H9 (cell line): ENCODE measurements around the gene VWA5B1. TPM values are rescaled to one million over a fixed set of nuclear protein-coding genes. Genes with fewer than 3 reads are reported as not detected.

Experiments
- DNase-seq: peaks from one replicate; pipeline ENCODE4 v3.0.0-alpha.2; 2017
- H2AFZ ChIP-seq: one replicate; pipeline ENCODE4 v1.6.1; 2013; ENCODE audit warnings: mild to moderate bottlenecking, low read length, control low read depth, moderate library complexity
- H2AK5ac ChIP-seq: 2 replicates; pipeline ENCODE4 v1.6.1; 2013; ENCODE audit warnings: low read length, control low read depth, mixed read lengths; ENCODE audit not compliant: insufficient read length
- H2BK120ac ChIP-seq: one replicate; pipeline ENCODE4 v1.6.1; 2013; ENCODE audit warnings: low read depth, mild to moderate bottlenecking, low read length, control low read depth, inconsistent platforms; ENCODE audit not compliant: poor library complexity, severe bottlenecking
- H2BK12ac ChIP-seq: 2 replicates; pipeline ENCODE4 v1.6.1; 2013; ENCODE audit warnings: low read length, control low read depth, mixed read lengths, low read depth; ENCODE audit not compliant: insufficient read length
- H2BK15ac ChIP-seq: 2 replicates; pipeline ENCODE4 v1.6.1; 2013; ENCODE audit warnings: low read depth, low read length, control low read depth
- H2BK20ac ChIP-seq: one replicate; pipeline ENCODE4 v1.6.1; 2013; ENCODE audit warnings: low read depth, mild to moderate bottlenecking, low read length, control low read depth, inconsistent platforms; ENCODE audit not compliant: poor library complexity, severe bottlenecking
- H2BK5ac ChIP-seq: 2 replicates; pipeline ENCODE4 v1.6.1; 2013; ENCODE audit warnings: low read length, control low read depth, mixed read lengths; ENCODE audit not compliant: insufficient read length
- H3K14ac ChIP-seq: 2 replicates; pipeline ENCODE4 v1.6.1; 2013; ENCODE audit warnings: low read length, control low read depth; ENCODE audit not compliant: insufficient read depth
- H3K18ac ChIP-seq: 2 replicates; pipeline ENCODE4 v1.6.1; 2013; ENCODE audit warnings: low read depth, mild to moderate bottlenecking, mixed read lengths, low read length, control low read depth; ENCODE audit not compliant: insufficient read length
- H3K23ac ChIP-seq: 2 replicates; pipeline ENCODE4 v1.6.1; 2013; ENCODE audit warnings: low read length, control low read depth, mixed read lengths, low read depth; ENCODE audit not compliant: insufficient read length
- H3K23me2 ChIP-seq: 2 replicates; pipeline ENCODE4 v1.6.1; 2013; ENCODE audit warnings: low read depth, mild to moderate bottlenecking, mixed read lengths, low read length, control low read depth; ENCODE audit not compliant: insufficient read length, poor library complexity, severe bottlenecking
- H3K27ac ChIP-seq: 2 replicates; pipeline ENCODE4 v1.5.1; 2013; ENCODE audit warnings: low read length, control low read depth, mixed read lengths, low read depth; ENCODE audit not compliant: insufficient read length
- H3K27me3 ChIP-seq: 2 replicates; pipeline ENCODE4 v1.6.1; 2013; ENCODE audit warnings: low read length, control low read depth, inconsistent platforms; ENCODE audit not compliant: insufficient read depth
- H3K4ac ChIP-seq: 2 replicates; pipeline ENCODE4 v1.6.1; 2013; ENCODE audit warnings: low read depth, mild to moderate bottlenecking, control low read depth, inconsistent platforms, low read length, moderate library complexity
- H3K4me1 ChIP-seq: 2 replicates; pipeline ENCODE4 v1.6.1; 2013; ENCODE audit warnings: low read length, control low read depth, inconsistent platforms; ENCODE audit not compliant: insufficient read depth
- H3K4me2 ChIP-seq: 2 replicates; pipeline ENCODE4 v1.6.1; 2013; ENCODE audit warnings: low read length, control low read depth, mixed read lengths; ENCODE audit not compliant: insufficient read length, insufficient read depth
- H3K56ac ChIP-seq: 2 replicates; pipeline ENCODE4 v1.6.1; 2013; ENCODE audit warnings: low read depth, mild to moderate bottlenecking, mixed read lengths, low read length, control low read depth; ENCODE audit not compliant: insufficient read length
- H3K79me1 ChIP-seq: 2 replicates; pipeline ENCODE4 v1.6.1; 2013; ENCODE audit warnings: low read depth, mild to moderate bottlenecking, moderate library complexity, low read length, control low read depth, inconsistent platforms; ENCODE audit not compliant: insufficient read depth, poor library complexity, severe bottlenecking
- H3K79me2 ChIP-seq: 2 replicates; pipeline ENCODE4 v1.6.1; 2013; ENCODE audit warnings: low read length, control low read depth, inconsistent platforms; ENCODE audit not compliant: insufficient read depth
- H3K9ac ChIP-seq: 2 replicates; pipeline ENCODE4 v1.6.1; 2013; ENCODE audit warnings: low read length, control low read depth, mixed read lengths; ENCODE audit not compliant: insufficient read length; ENCODE audit errors: extremely low read depth
- H3K9me3 ChIP-seq: one replicate; pipeline ENCODE4 v1.6.1; 2013; ENCODE audit warnings: low read depth, low read length, inconsistent platforms; ENCODE audit not compliant: control insufficient read depth
- H3T11ph ChIP-seq: one replicate; pipeline ENCODE4 v1.6.1; 2013; ENCODE audit warnings: mild to moderate bottlenecking, low read length, control low read depth, inconsistent platforms
- H4K20me1 ChIP-seq: one replicate; pipeline ENCODE4 v1.6.1; 2013; ENCODE audit not compliant: control insufficient read depth, insufficient read length, insufficient read depth
- H4K5ac ChIP-seq: 2 replicates; pipeline ENCODE4 v1.6.1; 2013; ENCODE audit warnings: low read depth, mild to moderate bottlenecking, mixed read lengths, low read length, control low read depth; ENCODE audit not compliant: insufficient read length
- H4K8ac ChIP-seq: replicated peaks from 2 replicates; pipeline ENCODE4 v1.6.1; 2013; ENCODE audit warnings: low read length, control low read depth, mixed read lengths, low read depth; ENCODE audit not compliant: insufficient read length
- H4K91ac ChIP-seq: 2 replicates; pipeline ENCODE4 v1.6.1; 2013; ENCODE audit warnings: low read depth, mild to moderate bottlenecking, moderate library complexity, mixed read lengths, low read length, control low read depth; ENCODE audit not compliant: insufficient read length
- H3K27ac Mint-ChIP-seq, 3 experiments: 2 replicates in 2 of 3; 3 replicates in 1 of 3; pipeline ENCODE4 v1.8.0; 2020 to 2021; ENCODE audit warnings: mixed read lengths in 3 of 3, mild to moderate bottlenecking in 1 of 3, moderate library complexity in 1 of 3
- H3K27me3 Mint-ChIP-seq: 2 replicates; pipeline ENCODE4 v1.8.0; 2021; ENCODE audit warnings: low read depth, mild to moderate bottlenecking, moderate library complexity, mixed read lengths
- H3K36me3 Mint-ChIP-seq, 3 experiments: 2 replicates in 2 of 3; 3 replicates in 1 of 3; pipeline ENCODE4 v1.8.0; 2020 to 2021; ENCODE audit warnings: low read depth in 3 of 3, mixed read lengths in 3 of 3; ENCODE audit not compliant: insufficient read depth in 1 of 3
- H3K4me1 Mint-ChIP-seq, 2 experiments: 2 replicates each; pipeline ENCODE4 v1.8.0; 2020; ENCODE audit warnings: mixed read lengths in 2 of 2
- H3K4me3 Mint-ChIP-seq, 2 experiments: 2 replicates in 1 of 2; 3 replicates in 1 of 2; pipeline ENCODE4 v1.8.0; 2020 to 2021; ENCODE audit warnings: mild to moderate bottlenecking in 2 of 2, mixed read lengths in 2 of 2, moderate library complexity in 1 of 2
- H3K9me3 Mint-ChIP-seq, 2 experiments: 2 replicates in 1 of 2; 3 replicates in 1 of 2; pipeline ENCODE4 v1.8.0; 2020; ENCODE audit warnings: mild to moderate bottlenecking in 2 of 2, mixed read lengths in 2 of 2, moderate library complexity in 1 of 2
- CTCF ChIP-seq: fragments of 200-600 bp; sonication (generic); conservative IDR thresholded peaks from 3 replicates; pipeline ENCODE4 v1.8.0; 2021; ENCODE audit warnings: antibody characterized with exemption, mild to moderate bottlenecking
- WGBS: extraction: QIAGEN DNeasy Blood & Tissue Kit; methylation state at CpG from one replicate; pipeline ENCODE4 v1.1.7; 2013; ENCODE audit warnings: missing lambda C conversion rate, low lambda C conversion rate, mixed read lengths; ENCODE audit not compliant: insufficient read length; ENCODE audit errors: extremely low coverage; 5-methylcytosine and 5-hydroxymethylcytosine counted together
- total RNA-seq: library from RNA; stranded (reverse); gene quantifications from 2 replicates; pipeline ENCODE4 v1.2.1, GENCODE V29; 2021

Gene VWA5B1
- total RNA-seq, 1 experiment from 2014 or later = not detected

DNA sequence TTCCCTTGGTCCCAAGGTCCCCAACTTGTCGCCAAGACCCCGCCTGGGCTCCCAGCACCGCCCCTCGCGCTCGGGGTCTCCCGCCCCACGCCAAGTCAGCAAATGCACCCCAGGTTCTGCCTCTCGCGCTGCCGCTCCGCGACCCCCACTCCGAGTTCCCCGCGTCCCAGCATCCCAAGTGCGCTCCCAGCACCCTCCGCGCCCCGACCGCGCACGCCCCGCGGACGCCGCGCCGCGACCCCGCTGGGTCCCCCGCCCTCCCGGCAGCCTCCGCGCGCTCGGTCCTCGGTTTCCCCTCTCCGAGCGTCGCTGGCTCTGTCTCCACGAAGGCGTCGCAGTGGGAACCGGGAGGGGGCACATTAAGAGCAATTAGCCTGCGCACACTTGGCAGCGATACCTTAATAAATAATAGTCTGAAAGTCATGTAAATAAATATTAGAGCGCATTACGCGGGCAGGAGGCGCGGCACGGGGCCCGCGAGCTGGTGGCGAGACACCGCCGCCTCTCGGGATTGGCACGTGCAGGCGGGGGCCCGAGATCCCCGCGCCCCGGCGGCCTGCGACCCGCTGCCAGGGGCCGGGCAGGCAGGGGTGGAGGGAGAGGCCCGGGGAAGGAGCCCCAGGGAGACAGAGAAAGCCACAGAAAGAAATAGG lies 75.9 kb downstream of the VWA5B1 start:
- Histone ChIP-seq H3K18ac (no peak overlapping the region), H2BK120ac (no peak overlapping the region), H3K4ac (no peak overlapping the region), H2BK15ac (no peak overlapping the region; the same call in 1 of the 2 replicates), H3K4me2 (peak overlapping the region; percentile 45), H3K23ac (no peak overlapping the region), H3K56ac (no peak overlapping the region), H3K27me3 (peaks cover 17% of the 10 kb centered on the region; the same call in 1 of the 2 replicates), H2BK20ac (no peak overlapping the region), H3K79me1 (no peaks in the 10 kb centered on the region), H2AK5ac (no peak overlapping the region), H3K9me3 (no peaks in the 10 kb centered on the region), H2BK12ac (no peak overlapping the region), H2AFZ (no peak overlapping the region), H4K5ac (no peak overlapping the region), H4K8ac (no peak overlapping the region), H4K91ac (no peak overlapping the region), H3K23me2 (peaks cover 12% of the 10 kb centered on the region), H3T11ph (no peak overlapping the region), H4K20me1 (no peaks in the 10 kb centered on the region), H3K4me1 (no peaks in the 10 kb centered on the region), H3K9ac (no peak overlapping the region), H3K79me2 (no peaks in the 10 kb centered on the region), H3K27ac (no peak overlapping the region), H3K14ac (no peak overlapping the region; the same call in 1 of the 2 replicates), H2BK5ac (no peak overlapping the region)
- no CpG with 5 or more reads among the region's 70 CpGs for WGBS
- H3K4me1 Mint-ChIP-seq = peaks cover 0 to 10% of the 10 kb centered on the region in 2 experiments; a peak in 2 of 4 replicates
- no peaks in the 10 kb centered on the region; a peak in 2 of 5 replicates for H3K9me3 Mint-ChIP-seq
- peaks cover 93% of the 10 kb centered on the region for H3K27me3 Mint-ChIP-seq
- H3K27ac Mint-ChIP-seq = no peak overlapping the region
- peak overlapping the region; percentile 63 to 80 for H3K4me3 Mint-ChIP-seq
- TF ChIP-seq CTCF = no peak
- H3K36me3 Mint-ChIP-seq = no peaks in the 10 kb centered on the region; a peak in 1 of 7 replicates
- no peak for DNase-seq
